Adrenal gland (tissue), 5 donors: ENCODE results near the gene HBE1.

ENCODE experiments used
- CTCF ChIP-seq, 6 experiments: fragments of 450-650 bp in 4 of 6; fragments of 200-600 bp in 2 of 6; sonication (generic) in 1 of 6; IDR thresholded peaks; 1 replicate in 5 of 6; 2 replicates in 1 of 6; pipeline versions ENCODE4 v1.5.1 to v1.8.0; 2016 to 2021; ENCODE audit warnings: antibody characterized with exemption in 6 of 6, mild to moderate bottlenecking in 2 of 6, moderate library complexity in 1 of 6
- POLR2A ChIP-seq, 2 donors: fragments of 450-650 bp; IDR thresholded peaks; one replicate each; pipeline ENCODE4 v1.6.1; 2017; ENCODE audit warnings: antibody characterized with exemption in 2 of 2, mild to moderate bottlenecking in 2 of 2, moderate library complexity in 1 of 2
- donor health status: DM: no; HTN: no; CAD: no.

GRCh38 chr11:5283086-5283485 lies 13.3 kb upstream of the HBE1 start:
- TF ChIP-seq CTCF (IDR thresholded peaks at IDR 0.05) = no peak
- TF ChIP-seq POLR2A (IDR thresholded peaks at IDR 0.05) = no peak
